Ureter (tissue), 1 donor: ENCODE results near the gene COL6A3. TPM values are rescaled to one million over a fixed set of nuclear protein-coding genes. Genes with fewer than 3 reads are reported as not detected.

ENCODE experiments used
- DNase-seq: peaks from one replicate; pipeline ENCODE4 v3.0.0-alpha.2; 2020; ENCODE audit warnings: low spot score
- total RNA-seq: library from RNA; stranded (reverse); gene quantifications from one replicate; pipeline ENCODE4 v1.2.4, GENCODE V29; 2023
- donor health status: DM: yes; HTN: yes; CAD: no.

The COL6A3 gene
- total RNA-seq, 1 donor from 2014 or later: 197 TPM

GRCh38 chr2:237444071-237444470 is 30.1 kb upstream of the COL6A3 start:
- DNase-seq: no peak

GRCh38 chr2:237441605-237442274 is 27.8 kb upstream of the COL6A3 start:
- DNase-seq: no peak

- no peak for DNase-seq
These were observed 26.9 kb upstream of the COL6A3 start for GRCh38 chr2:237440819-237441281.

GRCh38 chr2:237438080-237438940 is 24.3 kb upstream of the COL6A3 start:
- no peak for DNase-seq

- DNase-seq: no peak
These were observed 23.6 kb upstream of the COL6A3 start for GRCh38 chr2:237437566-237437965.

- no peak for DNase-seq
These were observed 22.1 kb upstream of the COL6A3 start for GRCh38 chr2:237435844-237436587.

- no peak for DNase-seq
These were observed 20.9 kb upstream of the COL6A3 start for GRCh38 chr2:237434866-237435311.

GRCh38 chr2:237433920-237434676 is 20.1 kb upstream of the COL6A3 start:
- DNase-seq: no peak

GRCh38 chr2:237432484-237433092 is 18.6 kb upstream of the COL6A3 start:
- DNase-seq: no peak

- no peak for DNase-seq
These were observed 17.9 kb upstream of the COL6A3 start for GRCh38 chr2:237431837-237432236.

- DNase-seq: no peak
These were observed 17.4 kb upstream of the COL6A3 start for GRCh38 chr2:237431372-237431771.

GRCh38 chr2:237430861-237431260 is 16.9 kb upstream of the COL6A3 start:
- DNase-seq: no peak

- no peak for DNase-seq
These were observed 15.8 kb upstream of the COL6A3 start for GRCh38 chr2:237429753-237430152.

- peak; percentile 27 for DNase-seq
These were observed 14.0 kb upstream of the COL6A3 start for GRCh38 chr2:237427769-237428506.

GRCh38 chr2:237426517-237426916 is 12.6 kb upstream of the COL6A3 start:
- no peak for DNase-seq

GRCh38 chr2:237425320-237425719 is 11.4 kb upstream of the COL6A3 start:
- no peak for DNase-seq

- no peak for DNase-seq
These were observed 10.6 kb upstream of the COL6A3 start for GRCh38 chr2:237424544-237424943.

GRCh38 chr2:237423891-237424290 is 9.9 kb upstream of the COL6A3 start:
- DNase-seq: no peak

GRCh38 chr2:237422309-237422708 is 8.3 kb upstream of the COL6A3 start:
- DNase-seq: no peak

- peak; percentile 80 for DNase-seq
These were observed 7.7 kb upstream of the COL6A3 start for GRCh38 chr2:237421542-237422116.
